HepG2 (cell line): Measurements from ENCODE around the gene DUS1L. TPM values are rescaled to one million over a fixed set of nuclear protein-coding genes. Genes with fewer than 3 reads are reported as not detected.

ENCODE experiments used
- ATAC-seq: fragments of 200-7000 bp; cut with Tn5 transposase; 3 replicates; pipeline ENCODE4 v1.9.1; 2020; ENCODE audit warnings: mild to moderate bottlenecking, moderate library complexity
- BruUV-seq: library from RNA; stranded (reverse); fragments of 400-500 nt; replicated peaks from 2 replicates; lab custom pipeline; 2021; lab: Mats Ljungman, UMichigan
- CTCF ChIA-PET: fragments of 300-600 bp; formaldehyde crosslinking; extraction: SDS; loops from one replicate; lab custom pipeline; 2021; ENCODE audit warnings: low total read pairs, inconsistent platforms, low intra/inter-chr PET ratio; lab: Yijun Ruan, JAX
- POLR2A ChIA-PET: fragments of 350-600 bp; sonication (Branson Sonifier 250); formaldehyde crosslinking; loops from one replicate; lab custom pipeline; 2020; ENCODE audit warnings: antibody characterized with exemption, inconsistent platforms; lab: Yijun Ruan, JAX
- DNase-seq: peaks from one replicate; pipeline ENCODE4 v3.0.0-alpha.2; 2015; ENCODE audit warnings: low spot score
- FAIRE-seq: peaks from 3 replicates; lab custom pipeline; 2011; peaks lifted over from hg19 to GRCh38; lab: Jason Lieb, UNC
- H2AFZ ChIP-seq: one replicate; pipeline ENCODE4 v1.6.1; 2011; ENCODE audit warnings: low read length, inconsistent platforms
- H3K27ac ChIP-seq: fragments of 300-600 bp; 3 replicates; pipeline ENCODE4 v1.8.0; 2011; ENCODE audit warnings: mixed run types, mild to moderate bottlenecking, mixed read lengths, low read length, inconsistent platforms; ENCODE audit not compliant: insufficient read depth; ENCODE audit errors: extremely low read length
- H3K27me3 ChIP-seq, 2 experiments: fragments of 200-600 bp in 1 of 2; 2 replicates in 1 of 2; 3 replicates in 1 of 2; pipeline versions ENCODE4 v1.6.0 to v1.8.0; 2011; ENCODE audit warnings: low read length in 2 of 2, mild to moderate bottlenecking in 2 of 2, moderate library complexity in 2 of 2, inconsistent platforms in 1 of 2; ENCODE audit not compliant: insufficient read depth in 2 of 2, control insufficient read depth in 1 of 2
- H3K36me3 ChIP-seq, 2 experiments: fragments of 200-600 bp in 1 of 2; replicated peaks in 1 of 2; 2 replicates in 1 of 2; 3 replicates in 1 of 2; pipeline versions ENCODE4 v1.5.1 to v1.8.0; 2011; ENCODE audit warnings: low read length in 2 of 2, inconsistent platforms in 1 of 2; ENCODE audit not compliant: insufficient read depth in 2 of 2, control insufficient read depth in 1 of 2
- H3K4me1 ChIP-seq: 2 replicates; pipeline ENCODE4 v1.5.1; 2012; ENCODE audit warnings: low read length, inconsistent platforms; ENCODE audit not compliant: insufficient read depth
- H3K4me2 ChIP-seq: 2 replicates; pipeline ENCODE4 v1.6.0; 2011; ENCODE audit warnings: low read depth, low read length, inconsistent platforms
- H3K4me3 ChIP-seq, 3 experiments: fragments of 200-600 bp in 1 of 3; sonication (generic), shearing (Covaris generic) in 1 of 3; replicated peaks in 1 of 3; 2 replicates each; pipeline ENCODE4 v1.5.1; 2011 to 2016; ENCODE audit warnings: low read length in 3 of 3, inconsistent platforms in 2 of 3, low read depth in 2 of 3, mild to moderate bottlenecking in 2 of 3, control low read depth in 1 of 3, mixed read lengths in 1 of 3; ENCODE audit not compliant: insufficient read depth in 1 of 3
- H3K79me2 ChIP-seq: one replicate; pipeline ENCODE4 v1.6.1; 2011; ENCODE audit warnings: low read length, inconsistent platforms; ENCODE audit not compliant: insufficient read depth
- H3K9ac ChIP-seq: 2 replicates; pipeline ENCODE4 v1.6.0; 2011; ENCODE audit warnings: mild to moderate bottlenecking, low read depth, low read length, inconsistent platforms; ENCODE audit not compliant: insufficient read depth
- H3K9me3 ChIP-seq: 2 replicates; pipeline ENCODE4 v1.5.1; 2012; ENCODE audit warnings: mild to moderate bottlenecking, low read length
- H4K20me1 ChIP-seq: 2 replicates; pipeline ENCODE4 v1.6.0; 2011; ENCODE audit warnings: inconsistent platforms, mild to moderate bottlenecking, low read length, moderate library complexity; ENCODE audit not compliant: insufficient read depth
- CEBPG ChIP-seq: IDR thresholded peaks from 2 replicates; pipeline ENCODE4 v1.6.1; 2016
- HNRNPUL1 ChIP-seq: fragments of 200-400 bp; formaldehyde crosslinking; IDR thresholded peaks from 2 replicates; pipeline ENCODE4 v1.6.1; 2017; ENCODE audit warnings: low read depth, mild to moderate bottlenecking, low read length, moderate library complexity
- IKZF4 ChIP-seq: sonication (generic); formaldehyde crosslinking; IDR thresholded peaks from 2 replicates; pipeline ENCODE4 v1.5.1; 2020; ENCODE audit warnings: borderline replicate concordance, mild to moderate bottlenecking, low read depth, missing genetic modification reagents; ENCODE audit errors: not compliant biosample characterization
- KDM5B ChIP-seq: sonication (generic); formaldehyde crosslinking; IDR thresholded peaks from 2 replicates; pipeline ENCODE4 v1.4.0; 2020; ENCODE audit warnings: missing genetic modification reagents, mild to moderate bottlenecking, borderline replicate concordance
- NFATC3 ChIP-seq: sonication (generic); formaldehyde crosslinking; IDR thresholded peaks from 2 replicates; pipeline ENCODE4 v1.5.1; 2020; ENCODE audit warnings: mild to moderate bottlenecking, missing genetic modification reagents
- POLR2A ChIP-seq, 2 experiments: IDR thresholded peaks; 2 replicates each; pipeline ENCODE4 v1.6.1; 2011; ENCODE audit warnings: low read depth in 2 of 2, low read length in 2 of 2, mild to moderate bottlenecking in 1 of 2, moderate library complexity in 1 of 2; ENCODE audit not compliant: insufficient read depth in 1 of 2
- REL ChIP-seq: sonication (generic); formaldehyde crosslinking; conservative IDR thresholded peaks from 2 replicates; pipeline ENCODE4 v1.8.0; 2022; ENCODE audit warnings: mild to moderate bottlenecking, missing genetic modification reagents, moderate library complexity
- RELA ChIP-seq: sonication (generic); formaldehyde crosslinking; IDR thresholded peaks from 2 replicates; pipeline ENCODE4 v1.4.0; 2020; ENCODE audit warnings: missing genetic modification reagents
- RFXAP ChIP-seq: sonication (generic); formaldehyde crosslinking; IDR thresholded peaks from 2 replicates; pipeline ENCODE4 v1.4.0; 2020; ENCODE audit warnings: missing genetic modification reagents, borderline replicate concordance
- TBP ChIP-seq: sonication (generic); formaldehyde crosslinking; IDR thresholded peaks from 2 replicates; pipeline ENCODE4 v1.5.0; 2020; ENCODE audit warnings: missing genetic modification reagents
- ZBTB20 ChIP-seq: sonication (generic); formaldehyde crosslinking; IDR thresholded peaks from 2 replicates; pipeline ENCODE4 v1.8.1; 2023; ENCODE audit warnings: missing genetic modification reagents, low read depth, mild to moderate bottlenecking, borderline replicate concordance
- ZFYVE20 ChIP-seq: sonication (generic); formaldehyde crosslinking; IDR thresholded peaks from 2 replicates; pipeline ENCODE4 v1.8.0; 2023; ENCODE audit warnings: low read depth, mild to moderate bottlenecking, moderate library complexity, missing genetic modification reagents, borderline replicate concordance
- ZNF30 ChIP-seq: sonication (generic); formaldehyde crosslinking; IDR thresholded peaks from 2 replicates; pipeline ENCODE4 v1.5.0; 2020; ENCODE audit warnings: mild to moderate bottlenecking, missing genetic modification reagents
- ZNF879 ChIP-seq: sonication (generic); formaldehyde crosslinking; IDR thresholded peaks from 2 replicates; pipeline ENCODE4 v1.8.1; 2023; ENCODE audit warnings: missing genetic modification reagents
- WGBS: methylation state at CpG from one replicate; pipeline ENCODE4 v1.1.6; 2017; ENCODE audit warnings: low lambda C conversion rate; 5-methylcytosine and 5-hydroxymethylcytosine counted together
- in situ Hi-C: cut with HindIII; loops from 2 replicates; pipeline ENCODE4 v1.10.0; 2017; ENCODE audit warnings: low pct_unique_long_range_greater_than_20kb; ENCODE audit not compliant: extremely low pct_ligation_motif_present
- intact Hi-C: fragments of 100-400 bp; cut with micrococcal nuclease; formaldehyde crosslinking; loops from one replicate; pipeline ENCODE4 v1.10.0; 2022; ENCODE audit not compliant: unreplicated experiment
- polyA plus RNA-seq, 8 experiments: library from polyadenylated mRNA; depleted of rRNA in 3 of 8; stranded (reverse) in 7 of 8; unstranded in 1 of 8; fragments of >200 nt; fragmentation: Illumina TruSeq in 4 of 8; extraction: Trizol in 4 of 8; gene quantifications; 2 replicates each; pipeline versions ENCODE4 v1.2.1 to v1.2.3, GENCODE V29; 2011 to 2016; ENCODE audit warnings: low read depth in 4 of 8, missing spikeins in 1 of 8, mixed read lengths in 1 of 8; ENCODE audit not compliant: insufficient read depth in 1 of 8
- total RNA-seq, 5 experiments: library from RNA; depleted of rRNA; stranded (reverse); fragments of >200 nt; fragmentation: Illumina TruSeq; extraction: Trizol; gene quantifications; 2 replicates each; pipeline ENCODE4 v1.2.3, GENCODE V29; 2016; ENCODE audit warnings: low read depth in 1 of 5
- TF ChIP-seq, protein P1 (sequence below): sonication (generic); formaldehyde crosslinking; IDR thresholded peaks from 2 replicates; pipeline ENCODE4 v1.8.0; 2022; ENCODE audit warnings: missing genetic modification reagents, mild to moderate bottlenecking, borderline replicate concordance
- TF ChIP-seq, protein P2 (sequence below): sonication (generic); formaldehyde crosslinking; IDR thresholded peaks from 2 replicates; pipeline ENCODE4 v1.8.0; 2022; ENCODE audit warnings: missing genetic modification reagents, mild to moderate bottlenecking, moderate library complexity, borderline replicate concordance
- TF ChIP-seq, protein P3 (sequence below): sonication (generic); formaldehyde crosslinking; IDR thresholded peaks from 2 replicates; pipeline ENCODE4 v1.5.1; 2020; ENCODE audit warnings: missing genetic modification reagents, mild to moderate bottlenecking, borderline replicate concordance

Gene DUS1L
- total and polyA plus RNA-seq, 2 of the 13 experiments (the other 11 are each of a cell fraction or from before 2014, with no cell fraction given): 81.0 to 109 TPM

DNA sequence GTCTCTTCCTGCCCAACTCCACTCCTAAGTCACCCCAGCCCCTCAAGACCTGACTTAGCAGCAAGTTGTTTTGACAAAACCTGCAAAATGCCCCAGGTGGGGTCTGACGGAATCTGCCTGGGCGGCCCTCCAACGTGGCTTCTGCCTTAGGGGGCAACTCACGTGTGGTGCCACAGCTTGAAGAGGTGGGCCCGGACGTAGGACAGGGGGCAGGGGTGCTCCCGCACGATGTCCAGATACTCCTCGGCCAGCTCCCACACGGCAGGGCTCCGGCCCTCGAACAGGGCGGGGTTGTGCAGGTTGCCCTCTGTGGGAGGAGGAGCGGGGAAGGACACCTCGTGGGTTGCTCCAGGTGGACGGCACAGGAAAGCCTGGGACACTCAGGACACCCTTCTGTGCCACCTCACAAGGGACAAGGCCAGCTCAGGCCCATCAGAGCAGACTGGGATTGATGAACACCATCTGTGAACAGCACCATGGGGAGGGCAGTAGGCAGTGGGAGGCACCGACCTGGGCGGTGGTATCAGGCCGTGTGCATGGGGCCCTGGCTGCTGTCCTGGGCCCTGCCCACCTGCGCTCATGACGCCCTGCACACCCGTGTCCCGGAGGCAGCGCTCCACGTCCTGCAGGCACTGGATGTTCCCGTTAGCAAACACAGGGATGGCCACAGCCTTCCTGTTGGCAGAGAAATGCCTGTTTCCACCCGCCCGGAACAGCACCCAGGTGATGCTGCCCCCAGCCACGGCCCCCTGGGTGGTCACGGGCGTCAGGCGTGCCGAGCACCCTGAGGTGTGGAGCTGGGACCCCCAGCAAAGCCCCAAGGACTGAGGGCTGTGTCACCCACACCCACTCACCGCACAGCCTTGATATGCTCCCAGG, 4.3 kb downstream of the DUS1L start:
- peaks cover 38 to 58% of the 10 kb centered on the region in 2 experiments for H3K36me3 ChIP-seq
- in situ Hi-C loops: no loop called here
- TF ChIP-seq ZFYVE20 (CRISPR knock-in tag): no peak
- TF ChIP-seq POLR2A (IDR thresholded peaks at IDR 0.05; ENCODE audit: insufficient read depth in 1 of 2, low read depth in 2 of 2, low read length in 2 of 2): peak in 1 of 2 experiments; percentile 24; a peak in 1 of 4 replicates
- TF ChIP-seq ZBTB20 (CRISPR knock-in tag): no peak
- no peak for TF ChIP-seq REL (CRISPR knock-in tag)
- no peak for TF ChIP-seq ZNF30 (CRISPR knock-in tag)
- no peak for TF ChIP-seq IKZF4 (CRISPR knock-in tag)
- TF ChIP-seq CEBPG (CRISPR knock-in tag): no peak
- no peak for TF ChIP-seq RELA
- TF ChIP-seq, protein P1, sequence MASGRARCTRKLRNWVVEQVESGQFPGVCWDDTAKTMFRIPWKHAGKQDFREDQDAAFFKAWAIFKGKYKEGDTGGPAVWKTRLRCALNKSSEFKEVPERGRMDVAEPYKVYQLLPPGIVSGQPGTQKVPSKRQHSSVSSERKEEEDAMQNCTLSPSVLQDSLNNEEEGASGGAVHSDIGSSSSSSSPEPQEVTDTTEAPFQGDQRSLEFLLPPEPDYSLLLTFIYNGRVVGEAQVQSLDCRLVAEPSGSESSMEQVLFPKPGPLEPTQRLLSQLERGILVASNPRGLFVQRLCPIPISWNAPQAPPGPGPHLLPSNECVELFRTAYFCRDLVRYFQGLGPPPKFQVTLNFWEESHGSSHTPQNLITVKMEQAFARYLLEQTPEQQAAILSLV (CRISPR knock-in tag): no peak
- no peak for TF ChIP-seq ZNF879 (CRISPR knock-in tag)
- TF ChIP-seq RFXAP (CRISPR knock-in tag): no peak
- no peak for TF ChIP-seq TBP (CRISPR knock-in tag)
- no peak; the same call in 1 of the 2 replicates for TF ChIP-seq KDM5B
- TF ChIP-seq, protein P2, sequence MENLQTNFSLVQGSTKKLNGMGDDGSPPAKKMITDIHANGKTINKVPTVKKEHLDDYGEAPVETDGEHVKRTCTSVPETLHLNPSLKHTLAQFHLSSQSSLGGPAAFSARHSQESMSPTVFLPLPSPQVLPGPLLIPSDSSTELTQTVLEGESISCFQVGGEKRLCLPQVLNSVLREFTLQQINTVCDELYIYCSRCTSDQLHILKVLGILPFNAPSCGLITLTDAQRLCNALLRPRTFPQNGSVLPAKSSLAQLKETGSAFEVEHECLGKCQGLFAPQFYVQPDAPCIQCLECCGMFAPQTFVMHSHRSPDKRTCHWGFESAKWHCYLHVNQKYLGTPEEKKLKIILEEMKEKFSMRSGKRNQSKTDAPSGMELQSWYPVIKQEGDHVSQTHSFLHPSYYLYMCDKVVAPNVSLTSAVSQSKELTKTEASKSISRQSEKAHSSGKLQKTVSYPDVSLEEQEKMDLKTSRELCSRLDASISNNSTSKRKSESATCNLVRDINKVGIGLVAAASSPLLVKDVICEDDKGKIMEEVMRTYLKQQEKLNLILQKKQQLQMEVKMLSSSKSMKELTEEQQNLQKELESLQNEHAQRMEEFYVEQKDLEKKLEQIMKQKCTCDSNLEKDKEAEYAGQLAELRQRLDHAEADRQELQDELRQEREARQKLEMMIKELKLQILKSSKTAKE (CRISPR knock-in tag): no peak
- TF ChIP-seq, protein P3, sequence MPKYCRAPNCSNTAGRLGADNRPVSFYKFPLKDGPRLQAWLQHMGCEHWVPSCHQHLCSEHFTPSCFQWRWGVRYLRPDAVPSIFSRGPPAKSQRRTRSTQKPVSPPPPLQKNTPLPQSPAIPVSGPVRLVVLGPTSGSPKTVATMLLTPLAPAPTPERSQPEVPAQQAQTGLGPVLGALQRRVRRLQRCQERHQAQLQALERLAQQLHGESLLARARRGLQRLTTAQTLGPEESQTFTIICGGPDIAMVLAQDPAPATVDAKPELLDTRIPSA (CRISPR knock-in tag): no peak
- TF ChIP-seq HNRNPUL1: no peak
- TF ChIP-seq NFATC3: no peak

More for the DNA sequence above, 4.3 kb downstream of the DUS1L start:
- Histone ChIP-seq H3K4me1 (peaks cover 48% of the 10 kb centered on the region), H4K20me1 (no peaks in the 10 kb centered on the region), H3K4me2 (no peak overlapping the region), H3K9me3 (no peaks in the 10 kb centered on the region), H3K79me2 (peaks cover 20% of the 10 kb centered on the region), H3K9ac (no peak overlapping the region), H3K27ac (no peak overlapping the region), H2AFZ (no peak overlapping the region), H3K4me3 (no peak overlapping the region), H3K27me3 (no peaks in the 10 kb centered on the region)
- BruUV-seq: no TSS peak
- POLR2A ChIA-PET: interaction anchor here (1.6 kb wide), 1 partner anchor 24 kb away, joined by 7 read pairs; the partner anchor contains the start of gene DCXR
- 97% methylated on average over 23 of the region's 34 CpGs for WGBS
- no peak for DNase-seq
- FAIRE-seq: no peak
- ATAC-seq: no peak
- intact Hi-C loops: no loop called here
- CTCF ChIA-PET: no interaction called here
